IPS DF 19.7 (cell line): ENCODE data around the gene CALHM5.
"Not testable (repeated sequence)": the region's sequence is repeated elsewhere in the genome, so short reads cannot be mapped to it uniquely, and the experiment has no call there.

ENCODE experiments used
- DNase-seq: peaks from one replicate; pipeline ENCODE4 v3.0.0-alpha.2; 2013; ENCODE audit warnings: low read depth, low spot score

Gene CALHM5, protein sequence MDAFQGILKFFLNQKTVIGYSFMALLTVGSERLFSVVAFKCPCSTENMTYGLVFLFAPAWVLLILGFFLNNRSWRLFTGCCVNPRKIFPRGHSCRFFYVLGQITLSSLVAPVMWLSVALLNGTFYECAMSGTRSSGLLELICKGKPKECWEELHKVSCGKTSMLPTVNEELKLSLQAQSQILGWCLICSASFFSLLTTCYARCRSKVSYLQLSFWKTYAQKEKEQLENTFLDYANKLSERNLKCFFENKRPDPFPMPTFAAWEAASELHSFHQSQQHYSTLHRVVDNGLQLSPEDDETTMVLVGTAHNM

DNA sequence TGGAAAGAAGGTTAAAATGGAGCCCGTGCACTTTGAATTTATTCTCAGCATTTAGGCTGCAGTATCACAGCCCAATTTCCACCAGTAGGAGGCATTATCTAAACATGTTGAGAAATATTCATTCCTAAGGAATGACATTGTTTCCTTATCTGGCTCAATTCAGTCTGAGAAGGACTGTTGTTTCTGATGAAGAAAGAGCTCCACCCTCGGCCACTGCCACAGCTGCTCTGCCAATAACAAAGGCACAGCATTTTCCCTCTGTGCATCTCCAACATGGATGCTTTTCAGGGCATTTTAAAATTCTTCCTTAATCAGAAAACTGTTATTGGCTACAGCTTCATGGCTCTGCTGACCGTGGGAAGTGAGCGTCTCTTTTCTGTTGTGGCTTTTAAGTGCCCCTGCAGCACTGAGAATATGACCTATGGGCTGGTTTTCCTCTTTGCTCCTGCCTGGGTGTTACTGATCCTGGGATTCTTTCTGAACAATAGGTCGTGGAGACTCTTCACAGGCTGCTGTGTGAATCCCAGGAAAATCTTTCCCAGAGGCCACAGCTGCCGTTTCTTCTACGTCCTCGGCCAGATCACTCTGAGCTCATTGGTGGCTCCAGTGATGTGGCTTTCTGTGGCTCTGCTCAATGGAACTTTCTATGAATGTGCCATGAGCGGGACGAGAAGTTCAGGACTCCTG, at the start of gene CALHM5:
Gene CALHM5, plus strand, starts transcription at position 216 of the 687 bp plus-strand sequence. Its CDS starts 58 bp downstream, at position 274.
- DNase-seq, result no peak

DNA sequence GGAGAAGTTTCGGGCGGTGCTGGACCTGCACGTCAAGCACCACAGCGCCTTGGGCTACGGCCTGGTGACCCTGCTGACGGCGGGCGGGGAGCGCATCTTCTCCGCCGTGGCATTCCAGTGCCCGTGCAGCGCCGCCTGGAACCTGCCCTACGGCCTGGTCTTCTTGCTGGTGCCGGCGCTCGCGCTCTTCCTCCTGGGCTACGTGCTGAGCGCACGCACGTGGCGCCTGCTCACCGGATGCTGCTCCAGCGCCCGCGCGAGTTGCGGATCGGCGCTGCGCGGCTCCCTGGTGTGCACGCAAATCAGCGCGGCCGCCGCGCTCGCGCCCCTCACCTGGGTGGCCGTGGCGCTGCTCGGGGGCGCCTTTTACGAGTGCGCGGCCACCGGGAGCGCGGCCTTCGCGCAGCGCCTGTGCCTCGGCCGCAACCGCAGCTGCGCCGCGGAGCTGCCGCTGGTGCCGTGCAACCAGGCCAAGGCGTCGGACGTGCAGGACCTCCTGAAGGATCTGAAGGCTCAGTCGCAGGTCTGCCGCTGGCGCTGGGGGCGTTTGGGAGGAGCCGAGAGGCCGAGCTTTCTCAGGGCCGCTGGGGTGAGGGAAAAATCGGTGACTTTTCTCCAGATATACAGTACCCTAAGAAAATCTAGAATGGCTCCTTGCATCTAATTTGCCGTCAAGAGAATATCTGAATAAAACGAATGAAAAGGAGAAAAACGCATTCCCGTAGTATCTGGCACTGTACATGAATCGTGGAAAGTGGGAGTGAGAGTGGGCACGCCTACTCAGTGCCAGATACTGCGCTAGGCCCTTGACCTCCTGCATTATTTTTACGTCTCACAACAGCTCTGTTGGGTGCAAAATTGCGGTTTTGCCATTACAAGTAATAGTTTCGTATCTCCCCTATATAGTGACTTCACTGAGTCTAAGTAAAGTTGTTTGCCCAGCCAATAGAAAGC, 49.2 kb upstream of the CALHM5 start:
- peak; percentile 52 for DNase-seq

DNA sequence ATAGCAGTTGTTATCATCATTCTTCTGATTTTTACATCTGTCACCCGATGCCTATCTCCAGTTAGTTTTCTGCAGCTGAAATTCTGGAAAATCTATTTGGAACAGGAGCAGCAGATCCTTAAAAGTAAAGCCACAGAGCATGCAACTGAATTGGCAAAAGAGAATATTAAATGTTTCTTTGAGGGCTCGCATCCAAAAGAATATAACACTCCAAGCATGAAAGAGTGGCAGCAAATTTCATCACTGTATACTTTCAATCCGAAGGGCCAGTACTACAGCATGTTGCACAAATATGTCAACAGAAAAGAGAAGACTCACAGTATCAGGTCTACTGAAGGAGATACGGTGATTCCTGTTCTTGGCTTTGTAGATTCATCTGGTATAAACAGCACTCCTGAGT, 48.1 kb upstream of the CALHM5 start:
- DNase-seq, result no peak

DNA sequence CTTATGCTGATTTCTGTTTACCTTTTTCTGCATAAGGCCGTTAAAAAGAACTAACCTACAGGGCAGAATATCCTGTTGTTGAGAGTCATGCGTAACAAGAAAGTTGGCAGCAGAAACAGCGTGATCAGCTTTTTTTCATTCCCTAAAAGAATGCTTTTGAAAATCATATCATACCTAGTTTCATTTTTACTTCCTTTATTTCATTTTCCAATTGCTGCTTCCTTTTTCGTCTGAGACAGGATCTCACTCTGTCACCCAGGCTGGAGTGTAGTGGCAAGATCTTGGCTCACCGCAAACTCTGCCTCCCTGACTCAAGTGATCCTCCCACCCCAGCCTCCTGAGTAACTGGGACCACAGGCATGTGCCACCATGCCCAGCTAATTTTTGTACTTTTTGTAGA, 46.2 kb upstream of the CALHM5 start:
- DNase-seq, result no peak

DNA sequence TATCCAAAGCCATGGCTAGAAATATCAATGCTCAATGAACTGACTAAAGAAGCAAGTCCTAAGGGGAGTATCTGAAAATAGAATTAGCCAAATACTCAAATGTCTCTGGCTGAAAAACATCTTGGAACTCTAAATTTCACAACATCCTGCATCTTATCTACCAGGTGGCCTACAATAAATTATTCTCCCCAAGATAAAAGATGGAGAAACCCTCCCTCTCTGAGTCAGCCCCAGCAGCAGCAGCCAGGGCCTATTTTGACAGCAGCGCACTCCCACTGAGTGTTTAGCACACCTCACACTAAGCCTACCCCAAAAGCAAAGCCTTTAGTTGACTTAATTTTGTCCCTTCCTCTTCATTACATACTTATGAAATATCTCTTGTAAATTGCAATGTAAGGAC, 44.3 kb upstream of the CALHM5 start:
- no peak for DNase-seq

DNA sequence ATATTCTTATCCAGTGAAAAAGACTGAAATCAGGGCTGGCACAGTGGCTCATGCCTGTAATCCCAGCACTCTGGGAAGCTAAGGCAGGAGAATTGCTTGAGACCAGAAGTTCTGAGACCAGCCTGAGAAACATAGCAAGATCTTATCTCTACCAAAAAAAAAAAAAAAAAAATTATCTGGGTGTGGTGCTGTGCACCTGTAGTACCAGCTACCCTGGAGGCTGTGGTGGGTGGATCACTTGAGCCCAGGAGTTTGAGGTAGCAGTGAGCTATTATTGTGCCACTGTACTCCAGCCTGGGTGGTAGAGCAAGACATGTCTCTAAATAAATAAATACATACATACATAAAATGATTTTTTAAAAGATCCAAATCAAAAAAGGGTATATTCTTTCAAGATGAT, 43.9 kb upstream of the CALHM5 start:
- no peak for DNase-seq

DNA sequence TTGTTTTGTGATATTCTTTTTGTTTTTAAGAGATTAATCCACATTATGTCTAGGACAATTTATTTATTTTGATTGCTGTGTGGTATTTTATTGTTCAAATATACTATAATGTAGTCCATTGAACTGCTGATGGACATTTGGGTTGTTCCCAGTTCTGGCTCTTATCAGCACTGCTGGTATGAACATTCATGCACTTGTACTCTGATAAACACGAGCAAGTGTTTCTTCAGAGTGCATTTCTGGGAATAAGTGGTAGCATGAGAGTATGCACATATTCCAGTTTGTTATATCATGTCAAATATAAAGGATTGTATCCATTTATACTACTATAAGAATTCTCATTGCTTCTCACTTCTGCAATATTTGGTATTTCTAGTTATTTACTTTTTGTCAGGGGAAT, 43.1 kb upstream of the CALHM5 start:
- DNase-seq, result no peak

DNA sequence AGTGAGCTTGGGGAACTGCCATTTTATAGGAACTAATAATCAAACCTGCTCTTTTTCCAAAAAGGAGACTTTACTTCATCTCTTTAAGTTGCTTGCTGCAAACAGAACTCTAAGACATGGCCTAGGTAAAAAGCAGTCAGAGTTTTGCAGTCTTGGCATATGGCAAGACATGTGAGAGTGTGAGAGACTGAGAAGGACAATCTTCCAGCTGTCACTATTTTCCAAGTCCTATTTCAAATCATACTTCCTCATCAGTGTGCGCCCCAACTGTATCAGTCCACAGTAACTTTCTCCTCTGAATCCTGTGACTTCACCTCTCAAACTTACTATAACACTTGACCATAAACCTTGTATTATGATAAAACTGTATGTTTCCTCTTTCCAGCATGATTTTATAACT, 39.9 kb upstream of the CALHM5 start:
- no peak for DNase-seq

DNA sequence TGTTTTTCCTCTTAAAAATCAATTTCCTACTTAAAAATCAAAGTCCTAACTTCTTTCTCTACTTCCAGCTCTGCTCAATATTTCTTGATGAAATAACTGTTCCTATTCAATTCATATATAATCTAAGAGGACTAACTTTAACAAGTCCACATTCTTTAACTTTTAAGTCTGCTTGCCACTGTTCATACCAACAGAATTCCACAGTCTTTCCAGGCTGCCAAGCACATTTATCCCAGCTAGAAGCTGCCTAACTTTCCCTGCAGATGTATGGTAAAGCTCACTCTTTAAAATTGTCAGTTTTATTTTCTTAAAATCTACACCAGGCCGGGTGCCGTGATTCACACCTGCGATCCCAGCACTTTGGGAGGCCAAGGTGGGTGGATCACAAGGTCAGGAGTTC, 38.7 kb upstream of the CALHM5 start:
- no peak for DNase-seq

DNA sequence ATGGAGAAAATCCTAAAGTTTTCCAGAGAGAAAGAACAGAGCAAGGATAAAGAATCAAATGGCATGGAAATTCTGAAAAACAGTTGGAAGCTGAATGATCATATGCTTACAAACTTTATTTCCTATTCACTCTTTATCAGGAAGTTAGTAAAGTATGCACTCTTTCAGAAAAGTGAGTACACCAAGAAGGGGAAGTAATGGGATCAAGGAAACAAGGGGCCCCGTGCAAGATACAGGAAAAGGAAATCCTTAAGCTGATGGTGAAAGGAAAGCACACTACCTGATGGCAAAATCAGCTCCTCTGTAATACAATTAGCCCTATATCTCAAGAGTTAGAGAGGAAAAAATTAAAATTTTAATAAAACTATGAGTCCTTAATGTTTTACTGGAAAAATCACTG, 36.3 kb upstream of the CALHM5 start:
- DNase-seq, result no peak

DNA sequence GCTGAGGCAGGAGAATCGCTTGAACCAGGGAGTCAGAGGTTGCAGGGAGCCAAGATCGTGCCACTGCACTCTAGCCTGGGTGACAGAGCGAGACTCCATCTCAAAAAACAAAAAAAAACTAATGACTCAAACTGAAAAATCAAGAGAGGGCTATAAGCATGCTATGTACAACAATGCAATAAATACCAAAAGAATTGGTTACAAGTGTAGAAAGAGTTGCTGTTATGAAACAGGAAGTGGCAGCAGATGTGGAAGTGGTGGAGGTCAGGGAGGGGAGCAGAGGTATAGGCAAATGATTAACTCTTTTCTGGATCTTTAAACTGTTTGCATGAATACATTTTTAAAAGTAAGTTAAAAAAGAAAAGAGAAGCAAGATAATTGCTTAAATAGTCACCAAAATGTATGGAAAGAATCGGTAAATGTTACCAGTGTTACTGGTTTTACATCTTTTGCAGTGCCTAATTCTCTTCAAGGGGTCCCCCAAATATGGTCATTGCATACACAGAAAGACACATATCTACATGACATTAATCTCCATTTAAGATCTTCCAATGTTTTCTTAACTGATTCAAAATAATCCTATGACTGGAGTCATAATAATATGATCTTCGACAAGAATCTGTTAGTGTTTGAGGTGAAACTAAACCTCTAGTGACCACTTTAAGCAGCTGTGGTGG, 35.3 kb upstream of the CALHM5 start:
- DNase-seq, result no peak

DNA sequence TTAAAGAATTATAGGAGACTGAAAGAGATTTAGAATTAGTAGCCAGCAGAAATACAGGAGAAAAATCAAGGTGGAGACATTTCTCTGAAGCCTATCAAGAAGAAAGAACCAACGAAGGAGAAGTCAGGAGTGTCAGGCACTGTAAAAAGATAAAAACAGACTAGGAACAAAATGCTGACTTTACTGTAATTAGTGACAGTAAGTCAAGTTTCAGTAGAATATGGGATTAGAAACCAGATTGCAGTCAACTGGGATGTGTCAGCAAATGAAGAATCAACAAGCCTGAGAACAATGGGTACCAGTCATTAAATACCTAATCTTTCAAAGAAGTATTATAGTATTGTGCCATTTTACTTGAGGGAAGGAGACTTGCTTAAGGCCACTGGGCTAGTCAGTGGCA, 28.7 kb upstream of the CALHM5 start:
- no peak for DNase-seq

DNA sequence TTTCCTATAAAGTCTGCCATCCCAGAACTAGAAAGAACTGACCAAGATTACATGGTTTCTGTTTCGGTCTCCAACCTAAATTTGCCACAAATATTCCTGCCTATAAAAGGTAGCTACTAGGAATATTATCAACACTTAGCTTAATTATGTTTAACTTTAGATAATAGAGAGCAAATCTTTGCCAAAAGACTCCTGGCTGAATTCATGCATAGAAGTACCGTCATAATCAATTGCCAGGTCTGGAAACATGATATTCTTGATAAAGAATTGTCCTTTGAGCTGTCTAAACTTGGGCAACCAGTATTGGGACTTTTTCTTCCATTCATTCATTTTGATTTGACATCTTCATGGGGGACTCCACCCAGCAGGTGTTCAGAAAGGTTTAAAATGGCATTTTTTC, 27.8 kb upstream of the CALHM5 start:
- no peak for DNase-seq

DNA sequence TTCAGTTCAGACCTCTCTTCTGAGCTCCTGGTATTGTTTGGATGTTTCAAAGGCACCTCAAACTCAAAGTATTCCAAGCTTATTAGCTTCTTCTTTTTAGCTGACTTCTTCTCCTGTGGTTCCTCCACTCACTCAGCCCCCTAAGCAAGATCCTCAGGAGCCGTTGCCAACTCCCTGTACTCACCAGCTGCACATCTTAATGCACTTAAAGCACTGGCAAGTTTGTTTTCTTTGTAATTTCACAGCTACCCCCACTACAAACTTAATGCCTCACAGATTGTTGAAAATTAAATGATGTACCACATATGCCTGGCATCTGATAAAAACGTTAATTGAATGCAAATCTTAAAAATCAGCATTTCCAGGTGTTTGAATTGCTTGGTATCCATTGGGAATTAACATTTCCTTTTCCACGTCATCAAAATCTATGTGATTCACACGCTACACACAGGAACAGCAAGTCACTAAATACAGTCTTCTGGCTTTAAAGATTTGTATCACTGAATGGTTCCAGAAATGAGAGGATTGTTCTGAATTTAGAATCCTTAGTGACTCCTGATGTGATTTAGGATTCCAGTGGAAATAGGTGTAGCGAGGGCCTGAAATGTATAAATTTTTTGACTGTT, 25.8 kb upstream of the CALHM5 start:
- no peak for DNase-seq

DNA sequence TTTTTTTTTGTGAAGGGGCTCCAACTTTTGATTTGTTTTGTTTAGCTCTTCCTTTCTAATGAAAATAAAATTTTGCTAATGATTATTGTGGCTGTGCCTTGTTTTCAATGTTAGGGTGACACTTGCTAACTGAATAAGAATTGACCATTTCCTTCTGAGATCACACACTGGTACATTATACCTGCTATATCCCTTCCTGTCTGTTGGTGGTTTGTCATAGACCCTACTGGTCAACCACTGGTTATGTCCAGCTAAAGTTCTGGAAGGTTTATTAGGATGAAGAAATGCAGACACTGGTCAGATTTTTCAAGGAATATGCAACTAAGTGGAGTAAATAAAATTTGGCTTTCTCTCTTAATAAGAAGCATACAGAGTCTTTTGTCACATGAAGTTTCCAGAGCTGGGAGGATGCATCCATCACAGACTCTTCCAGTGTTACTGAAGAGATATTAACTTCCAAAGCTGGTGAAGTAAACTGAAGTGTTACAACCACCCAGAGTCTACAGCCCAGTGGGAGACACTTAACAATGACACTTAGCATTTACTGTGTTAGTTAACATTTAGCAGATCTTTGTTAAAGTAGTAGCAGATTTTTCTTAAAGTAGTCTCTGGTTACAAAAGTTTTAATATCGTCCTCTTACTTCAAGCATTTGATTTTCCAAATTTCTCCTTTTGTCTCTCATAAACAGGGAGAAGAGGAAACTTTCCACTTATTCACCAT, 19.7 kb upstream of the CALHM5 start:
- no peak for DNase-seq

DNA sequence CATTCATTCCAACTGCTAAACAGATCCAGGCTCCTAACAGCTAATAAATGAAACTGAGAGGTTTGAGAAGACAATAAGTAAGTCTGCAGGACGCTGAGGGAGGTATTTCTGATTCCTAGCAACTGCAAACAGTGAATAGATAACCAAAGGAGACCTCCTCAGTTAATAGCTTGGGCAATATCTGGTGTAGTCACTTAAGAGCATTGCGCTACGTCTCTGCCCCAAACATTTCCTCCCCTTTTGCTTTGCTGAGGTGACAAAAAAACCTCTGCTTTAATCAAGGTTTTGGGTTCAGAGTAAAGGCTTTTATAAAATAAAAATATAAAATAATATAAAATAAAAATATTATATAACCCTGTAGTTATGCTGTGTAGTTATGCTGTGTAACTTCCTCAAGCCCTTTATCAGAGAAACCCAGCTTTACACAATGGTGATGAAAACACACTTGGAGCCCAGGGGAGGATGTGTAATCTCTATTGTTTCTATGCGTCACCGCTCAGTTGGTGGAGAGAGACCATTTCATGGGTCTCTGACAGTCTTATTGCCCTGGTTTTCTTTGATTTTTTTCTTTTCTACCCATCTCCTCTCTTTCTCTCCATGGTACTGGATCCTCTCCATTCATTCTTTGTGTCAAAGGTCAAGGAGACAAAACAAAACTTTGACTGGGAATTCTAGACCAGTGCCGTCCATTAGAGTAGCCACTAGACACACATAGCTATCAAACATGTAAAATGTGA, 18.9 kb upstream of the CALHM5 start:
- DNase-seq, result no peak

DNA sequence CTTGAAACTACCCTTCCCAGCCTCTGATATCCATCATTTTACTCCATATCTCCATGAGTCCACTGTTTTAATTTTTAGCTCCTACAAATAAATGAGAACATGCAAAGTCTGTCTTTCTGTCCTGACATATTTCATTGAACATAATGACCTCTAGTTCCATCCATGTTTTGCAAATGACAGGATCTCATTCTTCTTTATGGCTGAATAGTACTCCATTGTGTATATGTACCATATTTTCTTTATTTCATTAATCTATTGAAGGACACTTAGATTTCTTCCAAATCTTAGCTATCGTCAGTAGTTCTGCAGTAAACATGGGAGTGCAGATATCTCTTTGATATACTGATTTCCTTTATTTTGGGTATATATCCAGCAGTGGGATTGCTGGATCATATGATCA, 16.3 kb upstream of the CALHM5 start:
- DNase-seq, result not testable (repeated sequence)

DNA sequence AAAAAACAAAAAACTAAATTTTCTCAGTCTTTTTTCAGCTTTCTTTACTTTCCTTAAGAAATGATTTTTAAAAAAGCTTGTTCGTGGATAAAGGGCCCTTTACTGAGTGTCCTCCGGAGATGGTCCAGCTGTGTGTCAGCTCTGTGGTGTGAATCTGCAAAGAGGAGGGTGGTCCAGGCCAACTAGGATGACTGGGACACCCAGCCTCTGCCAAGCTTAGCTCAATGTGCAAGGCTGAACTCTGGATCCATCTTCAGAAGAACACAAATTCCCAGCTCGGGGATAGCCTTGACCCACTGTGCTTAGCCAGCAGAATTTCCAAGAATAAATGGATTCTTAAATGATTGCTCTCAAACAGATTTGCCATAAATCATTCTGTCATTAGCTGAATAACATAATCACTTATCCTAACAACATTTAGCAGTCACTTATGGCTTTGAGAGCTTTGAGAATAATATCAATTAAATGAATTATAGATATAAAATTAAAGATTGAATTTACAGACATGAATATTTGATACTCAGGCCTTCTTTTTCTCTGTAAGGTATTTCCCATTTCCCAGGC, 14.2 kb upstream of the CALHM5 start:
- no peak for DNase-seq

DNA sequence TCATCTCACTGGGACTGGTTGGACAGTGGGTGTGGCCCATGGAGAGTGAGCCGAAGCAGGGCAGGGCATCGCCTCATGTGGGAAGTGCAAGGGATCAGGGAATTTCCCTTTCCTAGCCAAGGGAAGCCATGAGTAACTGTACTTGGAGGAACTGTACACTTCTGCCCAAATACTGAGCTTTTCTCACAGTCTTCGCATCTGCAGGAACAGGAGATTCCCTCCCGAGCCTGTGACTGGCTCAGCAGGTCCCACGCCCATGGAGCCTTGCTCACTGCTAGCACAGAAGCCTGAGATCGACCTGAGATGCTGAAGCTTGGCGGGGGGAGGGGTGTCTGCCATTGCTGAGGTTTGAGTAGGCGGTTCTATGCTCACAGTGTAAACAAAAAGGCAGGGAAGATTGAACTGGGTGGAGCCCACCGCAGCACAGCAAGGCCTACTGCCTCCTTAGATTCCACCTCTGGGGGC, 10.4 kb upstream of the CALHM5 start:
- no peak for DNase-seq
